Choroid plexus epithelial cell (primary cell): ENCODE results near the gene PHLDA3.

Experiments used
- DNase-seq: peaks from one replicate; pipeline ENCODE4 v3.0.0-alpha.2; 2010; ENCODE audit warnings: low read depth
- H3K4me3 ChIP-seq: 2 replicates; pipeline ENCODE4 v1.5.1; 2011; ENCODE audit warnings: low read depth, mild to moderate bottlenecking, control low read depth, low read length, moderate library complexity
- CTCF ChIP-seq: conservative IDR thresholded peaks from 2 replicates; pipeline ENCODE4 v1.5.1; 2011; ENCODE audit warnings: low read depth, mild to moderate bottlenecking, control low read depth, inconsistent platforms, low read length, moderate library complexity

The PHLDA3 gene

GRCh38 chr1:201418461-201418860 is 50.5 kb downstream of the PHLDA3 start:
- no peak overlapping the region for H3K4me3 ChIP-seq
- DNase-seq = no peak
- TF ChIP-seq CTCF = no peak
